Measurements from ENCODE around the gene ESRRA.

- TF ChIP-seq POLR2A (IDR thresholded peaks at IDR 0.05; ENCODE audit: low read depth, low read length) (no peak), POLR2AphosphoS5 (IDR thresholded peaks at IDR 0.05; ENCODE audit: low read depth, low read length) (no peak), TAF1 (IDR thresholded peaks at IDR 0.05; ENCODE audit: low read depth, low read length) (no peak), SPI1 (IDR thresholded peaks at IDR 0.05; ENCODE audit: low read depth, low read length) (no peak), POU2F2 (IDR thresholded peaks at IDR 0.05; ENCODE audit: low read depth, low read length) (no peak; the same call in 1 of the 2 replicates), PAX5 (IDR thresholded peaks at IDR 0.05; ENCODE audit: insufficient read depth, low read length, severe bottlenecking) (peak; percentile 38)
These were observed 53.8 kb downstream of the ESRRA start, which contains the start of gene RPS6KA4 for GRCh38 chr11:64358907-64359711.
